Stimulated activated effector memory CD8-positive, alpha-beta T cell treated with anti-CD3 and anti-CD28 coated beads, Interleukin-12 subunit alpha, Interleukin-12 subunit beta, amount 100 ng/mL, for 72 hours (primary cell): ENCODE measurements around the gene DDO.

ENCODE experiments used
- ATAC-seq: fragments of 150-1000 bp; cut with Tn5 transposase; 2 replicates; pipeline ENCODE4 v1.10.0; 2021
- DNase-seq, 2 donors: peaks; one replicate each; pipeline ENCODE4 v3.0.0; 2021 to 2022; ENCODE audit warnings: low spot score in 2 of 2
- H3K27ac Mint-ChIP-seq: one replicate; pipeline ENCODE4 v1.8.0; 2022; ENCODE audit warnings: mild to moderate bottlenecking, mixed read lengths
- H3K36me3 Mint-ChIP-seq: one replicate; pipeline ENCODE4 v1.8.0; 2022; ENCODE audit warnings: mild to moderate bottlenecking, mixed read lengths
- H3K4me1 Mint-ChIP-seq: one replicate; pipeline ENCODE4 v1.8.0; 2022; ENCODE audit warnings: mixed read lengths
- H3K4me3 Mint-ChIP-seq: one replicate; pipeline ENCODE4 v1.8.0; 2022; ENCODE audit warnings: mild to moderate bottlenecking, mixed read lengths
- H3K9me3 Mint-ChIP-seq: one replicate; pipeline ENCODE4 v1.8.0; 2022; ENCODE audit warnings: mixed read lengths

DDO gene

DNA sequence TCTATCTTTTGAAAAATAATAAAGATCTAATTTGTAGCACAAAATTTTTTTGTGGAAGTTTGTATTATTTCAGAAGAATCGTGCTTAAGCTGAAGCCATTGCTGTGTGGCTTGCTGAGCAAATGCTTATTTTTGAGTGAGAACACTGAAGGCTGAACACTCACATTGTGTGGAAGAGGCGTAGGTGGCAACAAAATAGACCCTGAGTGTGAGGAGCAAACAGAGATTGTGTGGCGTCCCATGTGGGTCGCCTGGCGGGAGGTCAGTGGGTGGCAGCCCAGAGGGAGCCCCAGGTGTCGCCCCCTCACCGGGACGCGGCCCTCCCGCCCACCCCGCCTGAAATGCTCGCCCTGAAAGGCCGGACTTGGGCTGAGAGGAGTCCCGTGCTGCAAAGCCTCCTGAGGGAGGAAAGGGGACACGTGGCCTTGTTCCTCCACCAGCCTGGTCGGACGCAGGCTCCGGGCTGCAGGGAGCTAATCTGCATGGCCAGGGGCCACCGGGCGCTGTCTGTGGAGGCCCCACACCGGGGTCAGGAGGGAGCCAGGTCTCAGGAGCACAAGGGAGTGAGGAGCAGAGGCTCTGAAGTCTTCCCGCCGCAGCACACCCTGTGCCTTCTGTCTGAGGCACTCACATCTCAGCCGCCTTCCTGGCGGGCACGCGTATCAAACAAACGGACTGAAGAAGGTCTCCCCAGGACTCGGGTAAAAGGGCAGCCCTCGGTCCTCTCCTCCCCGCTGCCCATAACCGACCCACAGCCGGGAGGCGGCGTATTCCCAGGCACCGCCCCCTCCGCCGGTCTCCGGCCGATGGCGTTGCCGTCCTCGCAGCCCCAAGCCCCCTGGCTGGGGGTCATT lies 15.9 kb downstream of the DDO start:
- H3K27ac Mint-ChIP-seq: no peak overlapping the region
- no peaks in the 10 kb centered on the region for H3K36me3 Mint-ChIP-seq

DNA sequence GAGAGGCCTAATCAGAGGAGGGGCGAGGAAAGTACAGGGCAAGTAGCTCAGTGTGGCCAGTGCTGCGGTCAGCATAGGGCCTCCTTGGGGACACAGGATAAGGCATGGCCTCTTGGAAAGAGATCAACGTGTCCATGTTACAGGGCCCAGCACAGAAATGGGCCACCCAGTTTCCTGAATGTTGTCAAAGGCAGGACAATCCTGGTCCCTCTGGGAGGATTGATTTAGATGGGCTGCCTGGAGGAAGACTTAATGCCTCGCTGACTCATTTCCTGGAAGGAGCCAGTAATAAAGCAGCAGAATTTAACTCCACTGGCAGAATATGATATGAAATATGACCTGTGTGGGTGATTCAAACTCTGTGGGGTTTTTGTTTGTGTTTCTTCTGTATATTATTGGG lies 16.6 kb downstream of the DDO start:
- Mint-ChIP-seq H3K36me3 (no peaks in the 10 kb centered on the region), H3K4me1 (no peaks in the 10 kb centered on the region), H3K27ac (no peak overlapping the region), H3K9me3 (no peaks in the 10 kb centered on the region), H3K4me3 (no peak overlapping the region)
- DNase-seq: no peak
- ATAC-seq: peak; percentile 16

More for the DNA sequence above, 15.9 kb downstream of the DDO start:
- H3K4me1 Mint-ChIP-seq: no peaks in the 10 kb centered on the region
- no peak overlapping the region for H3K4me3 Mint-ChIP-seq
- no peaks in the 10 kb centered on the region for H3K9me3 Mint-ChIP-seq
- no peak for ATAC-seq
- no peak for DNase-seq

- peaks cover 6% of the 10 kb centered on the region for H3K4me1 Mint-ChIP-seq
These were observed 20.2 kb downstream of the DDO start for GRCh38 chr6:110395221-110395620.

GRCh38 chr6:110394409-110394808 lies 21.0 kb downstream of the DDO start:
- no peak overlapping the region for H3K27ac Mint-ChIP-seq
- DNase-seq: no peak
- H3K36me3 Mint-ChIP-seq: no peaks in the 10 kb centered on the region
- no peak overlapping the region for H3K4me3 Mint-ChIP-seq
- peaks cover 12% of the 10 kb centered on the region for H3K4me1 Mint-ChIP-seq
- no peaks in the 10 kb centered on the region for H3K9me3 Mint-ChIP-seq
- ATAC-seq: no peak

More at GRCh38 chr6:110395221-110395620, 20.2 kb downstream of the DDO start:
- H3K27ac Mint-ChIP-seq: no peak overlapping the region
- ATAC-seq (no peak), DNase-seq (no peak)
- no peaks in the 10 kb centered on the region for H3K9me3 Mint-ChIP-seq
- no peak overlapping the region for H3K4me3 Mint-ChIP-seq
- H3K36me3 Mint-ChIP-seq: no peaks in the 10 kb centered on the region

DNA sequence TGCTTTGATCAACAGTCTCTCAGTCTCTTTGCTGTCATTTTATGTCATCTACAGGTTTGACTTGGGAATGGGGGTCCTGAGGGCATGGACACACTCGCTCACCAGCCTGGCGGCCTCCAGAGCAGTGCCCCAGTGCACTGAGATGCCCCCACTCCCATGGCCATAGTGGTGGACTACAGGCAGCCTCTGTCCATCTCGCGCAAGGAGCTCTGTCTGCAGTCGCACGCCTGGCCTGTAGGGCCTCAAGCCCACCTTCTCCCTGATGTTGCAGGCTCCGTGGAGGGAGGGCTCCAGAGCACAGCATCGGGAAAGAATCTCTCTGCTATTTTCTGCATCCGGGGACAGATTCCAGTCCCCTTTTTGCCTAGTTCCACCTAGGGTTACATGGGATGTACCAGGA lies 22.6 kb downstream of the DDO start:
- Mint-ChIP-seq H3K27ac (no peak overlapping the region), H3K36me3 (no peaks in the 10 kb centered on the region), H3K9me3 (no peaks in the 10 kb centered on the region), H3K4me1 (peaks cover 12% of the 10 kb centered on the region), H3K4me3 (no peak overlapping the region)
- DNase-seq: no peak
- ATAC-seq: no peak

DNA sequence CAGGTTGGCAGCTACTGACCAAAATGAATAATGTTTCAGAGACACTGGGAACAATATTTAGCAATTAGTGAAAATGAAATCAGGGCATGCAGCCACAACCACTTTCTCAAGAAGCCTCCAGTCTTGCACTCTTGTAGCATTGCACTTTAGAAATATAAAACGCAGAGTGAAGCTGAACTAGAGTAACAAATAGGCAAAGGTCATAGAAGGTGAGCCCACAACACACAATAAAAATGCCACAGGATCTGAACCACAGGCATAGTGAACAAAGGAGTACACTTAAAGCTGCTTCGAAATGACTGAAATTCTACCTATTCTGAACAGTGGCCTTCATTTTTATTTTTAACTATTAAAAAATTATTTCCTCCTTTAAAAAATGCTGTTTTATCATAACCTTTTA lies 25.0 kb downstream of the DDO start:
- Mint-ChIP-seq H3K9me3 (no peaks in the 10 kb centered on the region), H3K27ac (no peak overlapping the region), H3K4me3 (no peak overlapping the region), H3K4me1 (peaks cover 12% of the 10 kb centered on the region), H3K36me3 (no peaks in the 10 kb centered on the region)
- ATAC-seq (no peak), DNase-seq (no peak)

- DNase-seq (no peak), ATAC-seq (peak; percentile 15)
- H3K4me1 Mint-ChIP-seq: peaks cover 12% of the 10 kb centered on the region
- H3K4me3 Mint-ChIP-seq: no peak overlapping the region
- H3K9me3 Mint-ChIP-seq: no peaks in the 10 kb centered on the region
- no peaks in the 10 kb centered on the region for H3K36me3 Mint-ChIP-seq
- H3K27ac Mint-ChIP-seq: no peak overlapping the region
These were observed 25.5 kb downstream of the DDO start for GRCh38 chr6:110389689-110390382.

DNA sequence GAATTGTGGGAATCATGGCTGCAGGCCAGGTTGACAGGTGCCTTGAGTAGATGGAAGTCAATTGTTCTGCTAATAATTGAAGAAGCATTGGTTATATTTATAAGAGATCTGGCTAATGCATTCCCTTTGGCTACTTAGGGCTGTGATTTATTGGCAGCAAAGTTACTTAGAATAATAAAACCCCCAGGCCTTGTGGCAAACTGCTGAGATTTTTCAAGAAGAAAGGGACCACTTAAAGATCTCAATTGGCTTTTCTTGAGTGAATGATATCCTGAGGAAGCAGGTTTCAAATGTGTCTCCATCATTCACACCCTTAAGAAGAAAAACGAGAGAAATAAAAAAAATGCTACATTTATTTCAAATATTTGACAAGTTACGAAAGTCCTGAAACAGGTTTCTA lies 27.4 kb downstream of the DDO start:
- Mint-ChIP-seq H3K4me3 (no peak overlapping the region), H3K27ac (no peak overlapping the region), H3K9me3 (no peaks in the 10 kb centered on the region), H3K36me3 (no peaks in the 10 kb centered on the region), H3K4me1 (peaks cover 12% of the 10 kb centered on the region)
- DNase-seq: no peak
- ATAC-seq: no peak

- DNase-seq (no peak), ATAC-seq (no peak)
- no peak overlapping the region for H3K4me3 Mint-ChIP-seq
- no peaks in the 10 kb centered on the region for H3K36me3 Mint-ChIP-seq
- H3K4me1 Mint-ChIP-seq: peaks cover 7% of the 10 kb centered on the region
- no peaks in the 10 kb centered on the region for H3K9me3 Mint-ChIP-seq
- no peak overlapping the region for H3K27ac Mint-ChIP-seq
These were observed 29.9 kb downstream of the DDO start for GRCh38 chr6:110385458-110385863.

- Mint-ChIP-seq H3K4me3 (no peak overlapping the region), H3K36me3 (no peaks in the 10 kb centered on the region), H3K9me3 (no peaks in the 10 kb centered on the region), H3K4me1 (no peaks in the 10 kb centered on the region), H3K27ac (no peak overlapping the region)
- no peak for DNase-seq
- ATAC-seq: no peak
These were observed 36.8 kb downstream of the DDO start for GRCh38 chr6:110378552-110378951.

DNA sequence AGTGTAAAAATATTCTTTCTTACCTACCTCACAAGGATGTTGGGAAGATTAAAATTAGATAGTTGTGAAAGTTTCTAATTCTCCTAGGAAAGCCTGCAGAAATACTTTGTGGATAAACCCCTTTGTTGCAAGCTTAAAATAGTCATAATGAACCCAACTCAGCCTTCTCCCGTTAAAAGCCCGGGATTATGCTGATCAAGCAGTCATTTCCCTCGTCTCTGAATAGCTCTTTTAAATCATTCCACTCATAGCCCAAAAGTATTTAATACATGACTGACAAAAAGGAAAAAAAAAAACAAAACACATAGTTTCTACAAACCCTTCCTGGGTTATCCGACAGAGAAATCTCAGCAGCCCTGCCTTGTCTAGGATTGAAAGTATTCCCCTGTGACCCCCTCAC lies 46.3 kb downstream of the DDO start:
- no peak for DNase-seq
- Mint-ChIP-seq H3K9me3 (no peaks in the 10 kb centered on the region), H3K4me1 (peaks cover 10% of the 10 kb centered on the region), H3K27ac (no peak overlapping the region), H3K36me3 (no peaks in the 10 kb centered on the region), H3K4me3 (no peak overlapping the region)
- ATAC-seq: no peak

DNA sequence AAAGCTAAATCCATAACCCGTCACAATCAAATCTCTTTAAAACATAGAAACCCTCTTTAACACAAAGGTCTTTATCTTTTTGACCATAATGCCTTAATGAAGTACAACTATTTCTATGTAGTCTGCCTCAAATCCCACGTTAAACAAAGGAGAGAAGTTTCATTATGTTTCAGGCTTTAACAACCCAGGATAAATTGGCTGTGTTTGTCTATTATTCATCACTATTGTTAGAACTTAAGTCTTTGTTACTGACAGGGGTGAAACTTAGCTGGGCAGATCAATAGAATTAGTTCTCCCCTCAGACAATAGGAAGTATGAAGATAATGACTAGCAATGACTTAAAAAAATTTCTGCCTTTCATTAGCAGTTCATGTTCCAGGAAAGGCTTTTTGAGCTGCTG lies 47.1 kb downstream of the DDO start:
- peaks cover 10% of the 10 kb centered on the region for H3K4me1 Mint-ChIP-seq
- H3K27ac Mint-ChIP-seq: no peak overlapping the region
- DNase-seq (no peak), ATAC-seq (no peak)
- H3K36me3 Mint-ChIP-seq: no peaks in the 10 kb centered on the region
- H3K4me3 Mint-ChIP-seq: no peak overlapping the region
- H3K9me3 Mint-ChIP-seq: no peaks in the 10 kb centered on the region

- Mint-ChIP-seq H3K4me1 (peaks cover 10% of the 10 kb centered on the region), H3K36me3 (no peaks in the 10 kb centered on the region), H3K27ac (no peak overlapping the region), H3K9me3 (no peaks in the 10 kb centered on the region), H3K4me3 (no peak overlapping the region)
- ATAC-seq: no peak
- DNase-seq: no peak
These were observed 47.5 kb downstream of the DDO start for GRCh38 chr6:110367825-110368224.

DNA sequence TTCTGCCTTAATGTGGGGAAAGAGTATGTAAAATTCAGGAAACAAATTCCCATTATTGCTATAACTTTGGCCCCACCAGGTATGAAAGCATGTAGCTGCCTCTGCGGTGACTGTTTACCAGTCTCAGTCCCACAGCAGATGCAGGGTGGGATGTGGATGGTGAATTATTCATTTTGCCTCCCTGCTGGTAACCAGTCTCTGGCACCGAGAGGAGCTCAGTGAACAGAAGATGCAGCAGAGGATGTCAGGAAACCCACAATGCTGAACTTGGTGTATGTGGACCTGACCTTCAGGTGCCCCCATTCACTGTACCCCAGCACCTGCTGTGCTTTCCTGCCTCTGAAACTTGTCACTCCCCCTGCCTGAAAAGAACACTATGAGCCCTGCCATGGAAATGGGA lies 48.4 kb downstream of the DDO start:
- Mint-ChIP-seq H3K4me3 (no peak overlapping the region), H3K27ac (no peak overlapping the region), H3K4me1 (peaks cover 10% of the 10 kb centered on the region), H3K9me3 (no peaks in the 10 kb centered on the region), H3K36me3 (no peaks in the 10 kb centered on the region)
- DNase-seq (no peak), ATAC-seq (peak; percentile 51)

- no peak overlapping the region for H3K4me3 Mint-ChIP-seq
- H3K4me1 Mint-ChIP-seq: peaks cover 10% of the 10 kb centered on the region
- no peaks in the 10 kb centered on the region for H3K9me3 Mint-ChIP-seq
- ATAC-seq (no peak), DNase-seq (no peak)
- H3K27ac Mint-ChIP-seq: no peak overlapping the region
- H3K36me3 Mint-ChIP-seq: no peaks in the 10 kb centered on the region
These were observed 49.1 kb downstream of the DDO start for GRCh38 chr6:110366256-110366655.
